ENCODE results near the gene CREM. TPM values are rescaled to one million over a fixed set of nuclear protein-coding genes. Genes with fewer than 3 reads are reported as not detected.
"Not testable (repeated sequence)": the region's sequence is repeated elsewhere in the genome, so short reads cannot be mapped to it uniquely, and the experiment has no call there.

CREM gene
- total RNA-seq (10 to 100 TPM; 18.8 to 61.0 (median 30.8) TPM), polyA plus RNA-seq (100 to 1,000 TPM in 1 of 3 donors, 10 to 100 TPM in 2; 36.1 to 336 (median 89.1) TPM)
- long read RNA-seq, donor 1, partial matches to known transcripts, result 0 of 23 reads
- long read RNA-seq, donor 1, other reads (novel, unspliced or antisense), result 9 of 23 reads
- long read RNA-seq, donor 2, transcript CREM-211 (4 exons, 1,207 nt), result major isoform, 5 of 32 reads
- long read RNA-seq, donor 2, partial matches to known transcripts, result 1 of 32 reads
- long read RNA-seq, donor 2, other reads (novel, unspliced or antisense), result 15 of 32 reads

DNA sequence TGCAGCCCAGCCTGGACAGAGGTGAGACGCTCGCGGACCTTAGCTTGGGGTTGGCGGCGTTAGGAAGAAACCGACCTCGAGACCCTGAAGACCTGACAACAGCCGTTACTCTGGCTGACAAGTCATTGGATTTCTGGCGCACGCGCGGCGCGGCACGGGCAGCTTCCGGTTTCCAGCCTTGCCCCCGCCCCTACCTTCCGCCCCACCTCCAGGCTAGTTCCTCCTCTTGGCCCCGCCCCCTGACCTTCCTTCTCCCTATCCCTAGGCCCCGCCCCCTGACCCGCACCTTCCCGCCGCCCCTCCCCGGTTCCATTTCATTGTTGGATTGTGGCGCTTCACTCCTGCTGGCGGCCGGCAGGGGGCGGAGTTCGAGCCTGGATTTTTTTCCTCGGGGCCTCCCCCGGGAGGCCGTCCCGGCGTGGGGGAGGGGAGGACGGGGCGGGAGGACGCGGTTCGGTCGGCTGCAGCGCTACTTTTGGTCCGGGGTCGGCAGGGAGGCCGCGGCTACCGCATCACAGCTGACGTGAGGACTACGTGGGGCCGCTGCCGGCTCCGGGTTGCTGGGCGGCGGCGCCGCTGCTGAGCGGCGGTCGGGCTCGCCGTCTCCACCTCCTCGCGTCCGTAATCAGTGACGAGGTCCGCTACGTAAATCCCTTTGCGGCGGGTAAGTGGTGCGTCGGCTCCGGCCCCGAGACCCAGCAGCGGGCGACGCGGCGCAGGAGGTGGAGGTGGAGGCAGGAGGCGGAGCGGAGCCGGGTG is at the start of gene CREM:
Gene CREM, plus strand, starts transcription at position 317 of the 759 bp plus-strand sequence. CDS start 10,990 bp downstream, outside the sequence.
- Histone ChIP-seq H3K4me1 (peaks cover 10% of the 10 kb centered on the region), H3K27ac (peak within 1 kb of the TSS; percentile 98), H3K4me3 (peak within 1 kb of the TSS; percentile 80), H3K36me3 (ENCODE audit: insufficient read depth in 1 of 2, low read depth in 1 of 2) (no peaks in the 10 kb centered on the region), H3K27me3 (ENCODE audit: insufficient read depth in 3 of 3, low read length in 2 of 3) (no peaks in the 10 kb centered on the region), H3K9me3 (no peaks in the 10 kb centered on the region)
- DNase-seq (peak; percentile 99 to 100), ATAC-seq (peak; percentile 96 to 97 (median 96))
- TF ChIP-seq, protein P1, sequence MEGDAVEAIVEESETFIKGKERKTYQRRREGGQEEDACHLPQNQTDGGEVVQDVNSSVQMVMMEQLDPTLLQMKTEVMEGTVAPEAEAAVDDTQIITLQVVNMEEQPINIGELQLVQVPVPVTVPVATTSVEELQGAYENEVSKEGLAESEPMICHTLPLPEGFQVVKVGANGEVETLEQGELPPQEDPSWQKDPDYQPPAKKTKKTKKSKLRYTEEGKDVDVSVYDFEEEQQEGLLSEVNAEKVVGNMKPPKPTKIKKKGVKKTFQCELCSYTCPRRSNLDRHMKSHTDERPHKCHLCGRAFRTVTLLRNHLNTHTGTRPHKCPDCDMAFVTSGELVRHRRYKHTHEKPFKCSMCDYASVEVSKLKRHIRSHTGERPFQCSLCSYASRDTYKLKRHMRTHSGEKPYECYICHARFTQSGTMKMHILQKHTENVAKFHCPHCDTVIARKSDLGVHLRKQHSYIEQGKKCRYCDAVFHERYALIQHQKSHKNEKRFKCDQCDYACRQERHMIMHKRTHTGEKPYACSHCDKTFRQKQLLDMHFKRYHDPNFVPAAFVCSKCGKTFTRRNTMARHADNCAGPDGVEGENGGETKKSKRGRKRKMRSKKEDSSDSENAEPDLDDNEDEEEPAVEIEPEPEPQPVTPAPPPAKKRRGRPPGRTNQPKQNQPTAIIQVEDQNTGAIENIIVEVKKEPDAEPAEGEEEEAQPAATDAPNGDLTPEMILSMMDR (IDR thresholded peaks at IDR 0.05), result peak; percentile 80
- WGBS, 3 donors, result 0 to 1% (median 1%) methylated on average over 50 to 80 of the region's 80 CpGs
- intact Hi-C loops (cut with DNase I), result loop anchor here (1.0 to 10.0 kb wide), 3 partner anchors 69 to 438 kb away; no protein-coding TSS in a partner anchor

DNA sequence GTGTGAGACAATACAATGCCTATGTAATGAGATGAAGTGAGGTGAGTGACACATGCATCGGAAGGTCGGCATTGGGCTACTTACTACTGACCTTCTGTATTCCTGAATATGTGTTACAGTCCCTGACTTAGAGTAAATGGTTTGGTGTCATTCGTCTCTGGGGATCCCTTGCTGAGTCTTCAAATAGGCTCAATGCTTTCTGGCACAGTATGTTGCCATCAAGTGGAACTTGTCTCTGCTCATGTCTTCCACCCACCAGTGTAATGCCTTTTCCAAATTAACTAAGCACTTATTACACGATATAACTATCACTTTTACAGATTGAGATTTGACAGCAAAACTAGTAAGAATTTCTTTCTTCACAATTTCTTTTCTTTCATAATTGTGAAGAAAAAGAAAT is 47.4 kb upstream of the CREM start:
- 85 to 94% (median 86%) methylated on average over 4 of the region's 4 CpGs for WGBS, 3 donors
- TF ChIP-seq, protein P1 (IDR thresholded peaks at IDR 0.05), result no peak
- Histone ChIP-seq H3K27me3 (ENCODE audit: insufficient read depth in 3 of 3, low read length in 2 of 3) (no peaks in the 10 kb centered on the region), H3K4me1 (no peaks in the 10 kb centered on the region), H3K4me3 (no peak overlapping the region), H3K36me3 (ENCODE audit: insufficient read depth in 1 of 2, low read depth in 1 of 2) (peaks cover 0 to 5% of the 10 kb centered on the region in 2 donors), H3K9me3 (peaks cover 4% of the 10 kb centered on the region), H3K27ac (no peak overlapping the region)
- ATAC-seq, result no peak
- intact Hi-C loops (cut with DNase I), result no loop called here
- no peak for DNase-seq

DNA sequence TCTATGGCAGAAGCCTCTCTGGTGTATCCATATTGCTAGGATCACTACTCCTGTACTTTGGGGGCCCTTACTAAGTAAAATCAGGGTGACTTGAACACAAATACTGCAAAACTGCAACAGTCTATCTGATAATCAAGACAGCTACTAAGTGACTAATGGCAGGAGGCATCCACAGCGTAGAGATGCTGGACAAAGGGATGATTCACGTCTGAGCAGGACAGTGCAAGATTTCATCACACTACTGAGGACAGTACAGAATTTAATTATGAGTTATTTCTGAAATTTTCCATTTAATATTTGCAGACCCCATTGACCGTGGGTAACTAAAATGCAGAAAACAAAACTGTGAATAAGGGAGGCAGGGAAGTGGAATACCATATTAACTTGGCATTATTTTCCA is 46.9 kb upstream of the CREM start:
- no peaks in the 10 kb centered on the region for H3K4me1 ChIP-seq
- peaks cover 4% of the 10 kb centered on the region for H3K9me3 ChIP-seq
- TF ChIP-seq, protein P1 (IDR thresholded peaks at IDR 0.05), result no peak
- H3K36me3 ChIP-seq (ENCODE audit: insufficient read depth in 1 of 2, low read depth in 1 of 2), result peaks cover 0 to 5% of the 10 kb centered on the region in 2 donors
- no peak for DNase-seq
- peak in 3 of 4 donors; percentile 65 to 90 (median 80) for ATAC-seq
- 77 to 86% (median 84%) methylated on average over 3 of the region's 3 CpGs for WGBS, 3 donors
- H3K27me3 ChIP-seq (ENCODE audit: insufficient read depth in 3 of 3, low read length in 2 of 3), result no peaks in the 10 kb centered on the region
- no peak overlapping the region for H3K4me3 ChIP-seq
- no peak overlapping the region for H3K27ac ChIP-seq
- intact Hi-C loops (cut with DNase I), result no loop called here

DNA sequence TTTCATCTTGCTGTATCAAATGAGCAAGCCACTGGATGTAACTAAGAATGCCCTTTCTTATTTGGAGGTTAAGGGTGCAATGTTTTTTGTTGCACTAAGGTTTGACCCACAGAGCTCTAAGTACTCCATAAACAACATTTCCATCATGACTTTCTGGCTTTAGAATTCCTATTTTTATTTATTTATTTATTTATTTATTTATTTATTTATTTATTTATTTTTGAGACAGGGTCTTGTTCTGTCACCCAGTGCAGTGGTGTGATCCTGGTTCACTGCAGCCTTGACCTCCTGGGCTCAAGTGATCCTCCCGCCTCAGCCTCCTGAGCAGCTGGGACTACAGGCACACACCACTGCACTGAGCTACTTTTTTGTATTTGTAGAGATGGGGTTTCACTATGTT is 46.4 kb upstream of the CREM start:
- ATAC-seq; DNase-seq; H3K4me1 ChIP-seq; H3K27ac ChIP-seq; intact Hi-C loops (cut with DNase I); H3K36me3 ChIP-seq (ENCODE audit: insufficient read depth in 1 of 2, low read depth in 1 of 2); H3K27me3 ChIP-seq (ENCODE audit: insufficient read depth in 3 of 3, low read length in 2 of 3); H3K4me3 ChIP-seq; H3K9me3 ChIP-seq: not testable (repeated sequence)
- 100% methylated on average over 1 of the region's 1 CpG for WGBS, 3 donors

DNA sequence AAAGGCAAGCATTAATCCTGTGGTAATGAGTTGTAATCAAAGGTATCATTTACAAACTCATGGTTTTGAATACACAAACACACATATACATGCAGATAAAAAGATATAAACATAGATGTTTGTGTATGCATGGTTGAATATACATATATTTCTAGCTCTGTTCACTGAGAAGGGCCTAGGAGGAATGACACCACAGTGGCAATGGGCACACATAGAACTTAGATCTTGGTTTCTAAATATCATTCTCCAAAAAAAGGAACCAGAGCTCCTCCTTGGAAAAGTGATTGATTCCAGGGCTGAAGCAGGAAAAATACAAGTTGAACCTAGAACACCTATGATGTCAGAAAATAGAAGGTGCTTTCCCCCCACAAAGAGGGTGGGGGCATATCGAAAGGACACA is 43.4 kb upstream of the CREM start:
- H3K27ac ChIP-seq, result no peak overlapping the region
- H3K36me3 ChIP-seq (ENCODE audit: insufficient read depth in 1 of 2, low read depth in 1 of 2), result no peaks in the 10 kb centered on the region
- peaks cover 10% of the 10 kb centered on the region for H3K4me1 ChIP-seq
- H3K27me3 ChIP-seq (ENCODE audit: insufficient read depth in 3 of 3, low read length in 2 of 3), result no peaks in the 10 kb centered on the region
- no peak overlapping the region for H3K4me3 ChIP-seq
- no peak for ATAC-seq
- WGBS, 3 donors, result 97 to 100% (median 100%) methylated on average over 1 of the region's 1 CpG
- TF ChIP-seq, protein P1 (IDR thresholded peaks at IDR 0.05), result no peak
- DNase-seq, result no peak
- intact Hi-C loops (cut with DNase I), result no loop called here
- peaks cover 4% of the 10 kb centered on the region for H3K9me3 ChIP-seq

Data from psoas muscle (tissue), 8 donors.